Loucy (cell line): Measurements from ENCODE around the gene COL9A2.

ENCODE experiments used
- H2AFZ ChIP-seq: fragments of 200-600 bp; sonication (generic); 2 replicates; pipeline ENCODE4 v1.6.0; 2016; ENCODE audit warnings: antibody characterized with exemption, mild to moderate bottlenecking, low read length, moderate library complexity
- H3F3A ChIP-seq: fragments of 200-600 bp; 2 replicates; pipeline ENCODE4 v1.6.0; 2016; ENCODE audit warnings: antibody characterized with exemption, low read depth, mild to moderate bottlenecking
- H3K27me3 ChIP-seq: fragments of 200-600 bp; sonication (generic); 2 replicates; pipeline ENCODE4 v1.6.1; 2014; ENCODE audit warnings: low read length, mild to moderate bottlenecking; ENCODE audit not compliant: insufficient read depth, poor library complexity, severe bottlenecking
- H3K36me3 ChIP-seq: fragments of 200-600 bp; sonication (generic); 2 replicates; pipeline ENCODE4 v1.6.1; 2016; ENCODE audit warnings: low read length; ENCODE audit not compliant: insufficient read depth
- H3K4me1 ChIP-seq: fragments of 200-600 bp; sonication (generic); 2 replicates; pipeline ENCODE4 v1.5.1; 2014; ENCODE audit warnings: low read length, mild to moderate bottlenecking; ENCODE audit not compliant: insufficient read depth, poor library complexity, severe bottlenecking
- H3K4me2 ChIP-seq: fragments of 200-600 bp; sonication (generic); 2 replicates; pipeline ENCODE4 v1.6.0; 2014; ENCODE audit warnings: antibody characterized with exemption, low read length, low read depth, mild to moderate bottlenecking; ENCODE audit not compliant: poor library complexity, severe bottlenecking
- H3K4me3 ChIP-seq: fragments of 200-600 bp; sonication (generic); 2 replicates; pipeline ENCODE4 v1.5.1; 2014; ENCODE audit warnings: low read length, mild to moderate bottlenecking, mixed read lengths; ENCODE audit not compliant: poor library complexity, severe bottlenecking
- H3K79me2 ChIP-seq: fragments of 200-600 bp; sonication (generic); 2 replicates; pipeline ENCODE4 v1.6.1; 2014; ENCODE audit warnings: low read length; ENCODE audit not compliant: insufficient read depth
- H3K9ac ChIP-seq: fragments of 200-600 bp; sonication (generic); 2 replicates; pipeline ENCODE4 v1.6.0; 2014; ENCODE audit warnings: mild to moderate bottlenecking, low read depth, low read length, moderate library complexity; ENCODE audit not compliant: poor library complexity, severe bottlenecking
- H3K9me2 ChIP-seq: fragments of 200-600 bp; sonication (generic); replicated peaks from 2 replicates; pipeline ENCODE4 v1.6.1; 2016; ENCODE audit warnings: low read depth, low read length, mixed read lengths
- H3K9me3 ChIP-seq: fragments of 200-600 bp; sonication (generic); 2 replicates; pipeline ENCODE4 v1.6.1; 2014; ENCODE audit warnings: mild to moderate bottlenecking, antibody characterized with exemption, low read length, low read depth; ENCODE audit not compliant: insufficient read depth
- H4K20me1 ChIP-seq: fragments of 200-600 bp; sonication (generic); 2 replicates; pipeline ENCODE4 v1.6.0; 2014; ENCODE audit warnings: antibody characterized with exemption, low read length, mild to moderate bottlenecking; ENCODE audit not compliant: insufficient read depth, poor library complexity, severe bottlenecking
- EZH2phosphoT487 ChIP-seq: fragments of 200-600 bp; IDR thresholded peaks from 2 replicates; pipeline ENCODE4 v1.6.1; 2018; ENCODE audit warnings: antibody characterized with exemption, mild to moderate bottlenecking, moderate library complexity, borderline replicate concordance
- TF ChIP-seq, protein P1 (sequence below): fragments of 200-600 bp; sonication (generic); conservative IDR thresholded peaks from 2 replicates; pipeline ENCODE4 v1.5.1; 2014; ENCODE audit warnings: mild to moderate bottlenecking, antibody characterized with exemption, low read length

The COL9A2 gene

GRCh38 chr1:40265919-40266318 is 51.2 kb downstream of the COL9A2 start:
- peaks cover 6% of the 10 kb centered on the region for H4K20me1 ChIP-seq
- H3K79me2 ChIP-seq = peaks cover 47% of the 10 kb centered on the region
- TF ChIP-seq EZH2phosphoT487 = no peak
- TF ChIP-seq, protein P1, sequence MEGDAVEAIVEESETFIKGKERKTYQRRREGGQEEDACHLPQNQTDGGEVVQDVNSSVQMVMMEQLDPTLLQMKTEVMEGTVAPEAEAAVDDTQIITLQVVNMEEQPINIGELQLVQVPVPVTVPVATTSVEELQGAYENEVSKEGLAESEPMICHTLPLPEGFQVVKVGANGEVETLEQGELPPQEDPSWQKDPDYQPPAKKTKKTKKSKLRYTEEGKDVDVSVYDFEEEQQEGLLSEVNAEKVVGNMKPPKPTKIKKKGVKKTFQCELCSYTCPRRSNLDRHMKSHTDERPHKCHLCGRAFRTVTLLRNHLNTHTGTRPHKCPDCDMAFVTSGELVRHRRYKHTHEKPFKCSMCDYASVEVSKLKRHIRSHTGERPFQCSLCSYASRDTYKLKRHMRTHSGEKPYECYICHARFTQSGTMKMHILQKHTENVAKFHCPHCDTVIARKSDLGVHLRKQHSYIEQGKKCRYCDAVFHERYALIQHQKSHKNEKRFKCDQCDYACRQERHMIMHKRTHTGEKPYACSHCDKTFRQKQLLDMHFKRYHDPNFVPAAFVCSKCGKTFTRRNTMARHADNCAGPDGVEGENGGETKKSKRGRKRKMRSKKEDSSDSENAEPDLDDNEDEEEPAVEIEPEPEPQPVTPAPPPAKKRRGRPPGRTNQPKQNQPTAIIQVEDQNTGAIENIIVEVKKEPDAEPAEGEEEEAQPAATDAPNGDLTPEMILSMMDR = no peak
- H2AFZ ChIP-seq = no peak overlapping the region
- no peak overlapping the region for H3K4me3 ChIP-seq
- peak overlapping the region; percentile 52 for H3K4me2 ChIP-seq
- peaks cover 15% of the 10 kb centered on the region for H3K4me1 ChIP-seq
- no peak overlapping the region for H3K9ac ChIP-seq
- peaks cover 34% of the 10 kb centered on the region for H3K36me3 ChIP-seq
- no peaks in the 10 kb centered on the region for H3K9me2 ChIP-seq
- no peaks in the 10 kb centered on the region for H3K9me3 ChIP-seq
- H3K27me3 ChIP-seq = no peaks in the 10 kb centered on the region
- no peaks in the 10 kb centered on the region for H3F3A ChIP-seq

- Histone ChIP-seq H3K9ac (no peak overlapping the region), H4K20me1 (peaks cover 6% of the 10 kb centered on the region), H3K4me1 (peaks cover 21% of the 10 kb centered on the region), H3K36me3 (peaks cover 28% of the 10 kb centered on the region), H3K79me2 (peaks cover 53% of the 10 kb centered on the region), H2AFZ (no peak overlapping the region), H3K4me2 (peak overlapping the region; percentile 52), H3F3A (no peaks in the 10 kb centered on the region), H3K27me3 (no peaks in the 10 kb centered on the region), H3K9me3 (no peaks in the 10 kb centered on the region), H3K4me3 (no peak overlapping the region), H3K9me2 (no peaks in the 10 kb centered on the region)
- no peak for TF ChIP-seq EZH2phosphoT487
- TF ChIP-seq, protein P1 = no peak
Observed at GRCh38 chr1:40265298-40265697, 51.8 kb downstream of the COL9A2 start.

- H4K20me1 ChIP-seq = peaks cover 6% of the 10 kb centered on the region
- peak overlapping the region; percentile 52 for H3K4me2 ChIP-seq
- H3K27me3 ChIP-seq = no peaks in the 10 kb centered on the region
- no peaks in the 10 kb centered on the region for H3F3A ChIP-seq
- H3K4me3 ChIP-seq = no peak overlapping the region
- no peaks in the 10 kb centered on the region for H3K9me3 ChIP-seq
- no peak overlapping the region for H2AFZ ChIP-seq
- peaks cover 19% of the 10 kb centered on the region; the same call in 1 of the 2 replicates for H3K36me3 ChIP-seq
- TF ChIP-seq, protein P1 = no peak
- no peak for TF ChIP-seq EZH2phosphoT487
- peaks cover 23% of the 10 kb centered on the region for H3K4me1 ChIP-seq
- no peak overlapping the region for H3K9ac ChIP-seq
- peaks cover 61% of the 10 kb centered on the region for H3K79me2 ChIP-seq
- no peaks in the 10 kb centered on the region for H3K9me2 ChIP-seq
Observed at GRCh38 chr1:40264354-40264781, 52.7 kb downstream of the COL9A2 start.
